Ovary (tissue), 9 donors: Measurements from ENCODE around the gene FIBCD1. TPM values are rescaled to one million over a fixed set of nuclear protein-coding genes. Genes with fewer than 3 reads are reported as not detected.

Experiments used
- DNase-seq, 5 donors: peaks; one replicate each; pipeline ENCODE4 v3.0.0-alpha.2; 2019 to 2020
- H3K27ac ChIP-seq, 2 donors: fragments of 200-600 bp; one replicate each; pipeline versions ENCODE4 v1.5.1 to v1.8.0; 2019 to 2022
- H3K27me3 ChIP-seq: fragments of 200-600 bp; one replicate; pipeline ENCODE4 v1.8.0; 2022
- H3K36me3 ChIP-seq: fragments of 200-600 bp; sonication (generic); one replicate; pipeline ENCODE4 v1.5.1; 2019
- H3K4me1 ChIP-seq: one replicate; pipeline ENCODE4 v1.8.1; 2013; ENCODE audit warnings: mild to moderate bottlenecking, moderate library complexity; ENCODE audit not compliant: insufficient read depth
- H3K4me3 ChIP-seq: fragments of 200-600 bp; sonication (generic); one replicate; pipeline ENCODE4 v1.5.1; 2017
- H3K9me3 ChIP-seq, 2 donors: fragments of 200-600 bp in 1 of 2; sonication (generic) in 1 of 2; one replicate each; pipeline versions ENCODE4 v1.5.1 to v1.8.1; 2013 to 2019; ENCODE audit warnings: mild to moderate bottlenecking in 1 of 2, moderate library complexity in 1 of 2
- CTCF ChIP-seq, 3 donors: fragments of 450-650 bp in 2 of 3; fragments of 200-600 bp in 1 of 3; IDR thresholded peaks; one replicate each; pipeline versions ENCODE4 v1.5.1 to v1.8.0; 2016 to 2022; ENCODE audit warnings: antibody characterized with exemption in 3 of 3, mild to moderate bottlenecking in 1 of 3
- EP300 ChIP-seq: sonication (generic); formaldehyde crosslinking; IDR thresholded peaks from one replicate; pipeline ENCODE4 v1.6.1; 2017; ENCODE audit warnings: antibody characterized with exemption
- POLR2A ChIP-seq: fragments of 450-650 bp; IDR thresholded peaks from one replicate; pipeline ENCODE4 v1.6.1; 2017; ENCODE audit warnings: antibody characterized with exemption, mild to moderate bottlenecking, moderate library complexity
- WGBS, 3 donors: extraction: QIAGEN DNeasy Blood & Tissue Kit in 1 of 3; methylation state at CpG; one replicate each; pipeline versions ENCODE4 v1.1.5 to v1.1.7; 2013 to 2017; 5-methylcytosine and 5-hydroxymethylcytosine counted together
- intact Hi-C, 4 donors: fragments of 100-400 bp; cut with DNase I; formaldehyde crosslinking; loops; one replicate each; pipeline versions ENCODE4 v1.11.0 to v1.15.1; 2022 to 2023
- polyA plus RNA-seq, 2 donors: library from polyadenylated mRNA; stranded (reverse); fragments of 200-250 nt in 1 of 2; fragments of 350-450 nt in 1 of 2; fragmentation: Illumina TruSeq in 1 of 2; extraction: RNeasy Lipid Tissue Mini Kit (QIAGEN cat#74804) in 1 of 2; gene quantifications; one replicate each; pipeline ENCODE4 v1.2.3, GENCODE V29; 2013 to 2014
- total RNA-seq, 7 donors: library from RNA; depleted of rRNA in 2 of 7; stranded (reverse); fragments of >200 nt in 2 of 7; fragmentation: NEBNext Ultra II Directional in 3 of 7; extraction: Animal tissue kit (Norgen Biotek cat#: 25700) in 3 of 7; gene quantifications; one replicate each; pipeline versions ENCODE4 v1.1.0 to v1.2.4, GENCODE V29; 2016 to 2023
- donor health status: DM: no; HTN: no; CAD: no; lungs with moderate emphysema.
- donor health status: DM: no; HTN: no; CAD: no.
- donor health status: Bipolar disorder and iron deficiency.
- donor health status: DM: yes; HTN: yes; CAD: no.
- donor health status: DM: no; HTN: no; CAD: no.
- donor health status: DM: yes; HTN: yes; CAD: no.

Gene FIBCD1
- total and polyA plus RNA-seq, 9 donors, result 0.06 to 0.45 (median 0.12) TPM; not detected in 3

DNA sequence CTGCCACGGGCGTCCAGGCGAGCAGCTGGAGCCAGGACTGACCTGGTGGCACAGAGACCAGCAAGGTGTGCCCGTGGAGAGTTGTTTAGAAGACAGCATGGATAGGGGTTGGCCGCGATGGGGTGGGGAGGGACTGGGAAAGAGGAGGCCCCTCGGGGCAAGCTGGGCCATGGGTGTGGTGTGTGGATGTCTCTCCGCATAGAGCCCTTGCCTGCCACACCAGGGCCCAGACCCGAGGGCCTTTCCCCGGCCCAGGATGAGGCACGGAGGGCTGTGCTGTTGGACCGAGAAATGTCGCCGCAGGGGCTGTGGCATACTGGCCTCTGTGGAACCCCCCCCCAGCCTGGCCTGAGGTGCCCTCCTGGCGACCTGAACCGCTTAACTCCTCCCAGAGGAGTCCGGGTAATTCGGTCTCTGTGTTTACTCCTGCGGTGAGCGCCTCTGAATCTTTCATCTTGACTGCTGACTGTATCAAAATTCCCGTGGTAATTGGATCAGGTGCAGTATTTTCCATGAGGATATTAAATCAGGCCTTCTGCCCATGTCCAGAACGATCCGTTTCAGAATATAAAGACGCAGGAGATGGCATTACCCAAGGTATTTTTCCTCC lies 47.4 kb upstream of the FIBCD1 start:
- no peak overlapping the region for H3K4me3 ChIP-seq
- H3K27ac ChIP-seq, result no peak overlapping the region
- H3K4me1 ChIP-seq, result no peaks in the 10 kb centered on the region
- intact Hi-C loops, result no loop called here
- no peaks in the 10 kb centered on the region for H3K36me3 ChIP-seq
- H3K9me3 ChIP-seq, result no peaks in the 10 kb centered on the region
- no peak for TF ChIP-seq CTCF (IDR thresholded peaks at IDR 0.05)
- no peak for TF ChIP-seq POLR2A
- TF ChIP-seq EP300, result no peak
- no peaks in the 10 kb centered on the region for H3K27me3 ChIP-seq
- no peak for DNase-seq
- 52 to 57% (median 52%) methylated on average over 23 to 24 of the region's 24 CpGs for WGBS, 3 donors

GRCh38 chr9:130985606-130986162 lies 46.6 kb upstream of the FIBCD1 start:
- no peak overlapping the region for H3K27ac ChIP-seq
- no peaks in the 10 kb centered on the region for H3K36me3 ChIP-seq
- H3K4me3 ChIP-seq, result no peak overlapping the region
- no peaks in the 10 kb centered on the region for H3K4me1 ChIP-seq
- H3K27me3 ChIP-seq, result no peaks in the 10 kb centered on the region
- 77 to 89% (median 82%) methylated on average over 5 of the region's 5 CpGs for WGBS, 3 donors
- intact Hi-C loops, result no loop called here
- DNase-seq, result no peak
- H3K9me3 ChIP-seq, result no peaks in the 10 kb centered on the region
- TF ChIP-seq EP300 (no peak), CTCF (IDR thresholded peaks at IDR 0.05) (no peak), POLR2A (no peak)

GRCh38 chr9:130985029-130985428 lies 46.0 kb upstream of the FIBCD1 start:
- WGBS, 3 donors, result 51 to 63% (median 62%) methylated on average over 6 of the region's 6 CpGs
- Histone ChIP-seq H3K36me3 (no peaks in the 10 kb centered on the region), H3K4me1 (no peaks in the 10 kb centered on the region), H3K9me3 (no peaks in the 10 kb centered on the region), H3K27ac (no peak overlapping the region), H3K27me3 (no peaks in the 10 kb centered on the region), H3K4me3 (no peak overlapping the region)
- DNase-seq, result no peak
- intact Hi-C loops, result no loop called here
- TF ChIP-seq EP300 (no peak), POLR2A (no peak), CTCF (IDR thresholded peaks at IDR 0.05) (no peak)

GRCh38 chr9:130984521-130984920 lies 45.5 kb upstream of the FIBCD1 start:
- H3K27ac ChIP-seq, result no peak overlapping the region
- TF ChIP-seq CTCF (IDR thresholded peaks at IDR 0.05) (no peak), EP300 (no peak), POLR2A (no peak)
- H3K27me3 ChIP-seq, result no peaks in the 10 kb centered on the region
- DNase-seq, result no peak
- no peaks in the 10 kb centered on the region for H3K4me1 ChIP-seq
- intact Hi-C loops, result no loop called here
- H3K4me3 ChIP-seq, result no peak overlapping the region
- WGBS, 3 donors, result 79 to 81% (median 80%) methylated on average over 8 of the region's 8 CpGs
- H3K36me3 ChIP-seq, result no peaks in the 10 kb centered on the region
- no peaks in the 10 kb centered on the region for H3K9me3 ChIP-seq
